GM18858 (cell line): ENCODE results near the gene MS4A6A.
A peak's percentile ranks its signal among the peaks of the same experiment; 100 is the strongest.
"Not testable (repeated sequence)": the region's sequence is repeated elsewhere in the genome, so short reads cannot be mapped to it uniquely, and the experiment has no call there.

Experiments
- ATAC-seq: cut with Tn5 transposase; IDR thresholded peaks from one replicate; pipeline ENCODE4 v1.9.1; 2021; ENCODE audit not compliant: unreplicated experiment

Gene MS4A6A

GRCh38 chr11:60184824-60185511, 2.1 kb upstream of the MS4A6A start:
- no peak for ATAC-seq

DNA sequence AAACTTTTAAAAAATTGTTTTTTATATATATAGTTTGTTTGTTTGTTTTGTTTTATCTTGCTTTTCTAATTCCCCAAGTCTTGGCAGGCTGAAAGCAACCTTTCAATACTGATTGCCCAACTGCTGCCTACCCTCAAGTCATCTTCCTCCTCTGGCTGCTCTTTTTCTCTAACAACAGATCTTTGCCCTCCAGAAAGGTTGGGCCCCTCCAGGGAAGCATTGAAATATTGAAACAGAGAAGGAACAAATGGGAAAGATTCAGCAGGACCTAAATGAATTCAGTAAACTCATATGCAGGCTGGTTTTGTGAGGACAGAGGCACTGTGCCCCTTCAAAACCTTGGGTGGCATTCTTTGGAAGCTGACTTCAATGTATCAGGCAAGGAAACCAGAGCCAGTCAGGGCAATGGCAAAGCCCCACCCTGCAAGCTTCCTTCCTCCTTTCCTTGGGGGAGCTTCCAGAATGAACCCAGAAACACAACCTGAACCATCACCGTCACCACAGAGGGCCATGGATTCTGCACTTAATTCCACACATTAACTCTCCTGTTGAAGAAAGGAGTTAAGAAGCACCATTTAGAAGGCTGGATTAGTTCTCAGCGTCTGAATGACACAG, 815 bp upstream of the MS4A6A start:
- ATAC-seq, result no peak

- ATAC-seq, result peak; percentile 45
Observed at GRCh38 chr11:60175860-60176275, 7.0 kb downstream of the MS4A6A start.

- ATAC-seq, result no peak
Observed at GRCh38 chr11:60172011-60172410, 10.9 kb downstream of the MS4A6A start.

GRCh38 chr11:60170566-60170965, 12.3 kb downstream of the MS4A6A start:
- ATAC-seq, result no peak

- no peak for ATAC-seq
Observed at GRCh38 chr11:60169264-60169915, 13.5 kb downstream of the MS4A6A start.

- ATAC-seq, result no peak
Observed at GRCh38 chr11:60168306-60168705, 14.6 kb downstream of the MS4A6A start.

GRCh38 chr11:60165951-60166350, 16.9 kb downstream of the MS4A6A start:
- ATAC-seq, result no peak

- no peak for ATAC-seq
Observed at GRCh38 chr11:60165538-60165937, 17.3 kb downstream of the MS4A6A start.

GRCh38 chr11:60164550-60165075, 18.3 kb downstream of the MS4A6A start:
- no peak for ATAC-seq

DNA sequence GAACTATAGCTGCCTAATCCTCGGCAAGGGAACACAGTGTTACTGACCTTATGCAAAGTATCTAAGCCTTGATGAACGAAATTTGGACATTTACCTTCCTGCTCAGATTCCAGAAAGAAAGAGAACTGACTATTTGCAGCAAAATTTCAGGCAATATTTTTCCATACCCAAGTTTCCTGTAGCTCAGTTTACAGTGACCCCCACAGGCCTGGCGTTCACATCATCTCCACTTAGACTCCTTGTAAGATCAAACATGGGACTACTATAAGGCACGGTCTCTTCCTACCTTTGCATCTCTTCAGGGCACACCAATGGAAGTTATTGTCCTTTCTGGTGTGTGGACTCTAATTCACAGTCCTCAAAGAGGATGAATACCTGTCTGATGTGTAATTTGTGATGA, 21.1 kb downstream of the MS4A6A start:
- ATAC-seq, result no peak

DNA sequence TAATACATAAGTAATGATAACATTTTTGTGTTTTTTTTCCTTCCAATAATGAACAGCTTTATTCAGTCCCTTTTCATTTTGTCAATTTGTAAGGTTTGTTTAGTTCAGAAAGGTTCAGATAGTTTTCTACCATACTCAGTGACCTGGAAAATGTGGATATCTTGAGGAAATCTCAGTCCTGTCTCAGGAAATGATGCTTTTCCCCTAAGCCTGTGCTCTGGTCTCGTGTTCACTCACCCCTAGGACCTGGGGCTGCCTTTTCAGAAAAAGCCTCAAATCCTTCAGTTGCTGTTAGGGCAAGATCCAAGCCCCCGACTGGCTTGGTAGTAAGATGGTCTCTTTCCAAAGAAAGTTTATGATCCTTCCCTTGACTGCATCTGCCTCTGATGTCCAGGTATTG, 21.8 kb downstream of the MS4A6A start:
- no peak for ATAC-seq

GRCh38 chr11:60159868-60160267, 23.0 kb downstream of the MS4A6A start:
- no peak for ATAC-seq

DNA sequence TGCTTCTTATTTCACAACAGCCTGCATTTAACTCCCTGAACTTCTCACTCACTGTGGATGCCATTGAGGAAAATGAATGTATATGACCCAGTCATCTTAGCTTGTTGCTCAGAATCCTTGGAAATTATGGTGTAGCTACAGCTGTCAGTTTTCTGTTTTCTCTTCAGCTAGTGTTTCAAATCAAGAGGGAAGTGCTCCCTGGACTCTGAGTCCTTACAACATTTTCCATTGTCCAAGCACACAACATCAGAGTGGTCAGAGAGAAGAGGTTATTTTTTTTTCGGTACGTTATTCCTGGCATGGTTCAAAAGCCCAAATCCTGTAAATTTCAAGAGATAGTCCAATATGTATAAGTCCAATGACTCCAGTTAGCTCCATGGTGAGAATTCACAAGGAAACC, 23.6 kb downstream of the MS4A6A start:
- ATAC-seq, result no peak

DNA sequence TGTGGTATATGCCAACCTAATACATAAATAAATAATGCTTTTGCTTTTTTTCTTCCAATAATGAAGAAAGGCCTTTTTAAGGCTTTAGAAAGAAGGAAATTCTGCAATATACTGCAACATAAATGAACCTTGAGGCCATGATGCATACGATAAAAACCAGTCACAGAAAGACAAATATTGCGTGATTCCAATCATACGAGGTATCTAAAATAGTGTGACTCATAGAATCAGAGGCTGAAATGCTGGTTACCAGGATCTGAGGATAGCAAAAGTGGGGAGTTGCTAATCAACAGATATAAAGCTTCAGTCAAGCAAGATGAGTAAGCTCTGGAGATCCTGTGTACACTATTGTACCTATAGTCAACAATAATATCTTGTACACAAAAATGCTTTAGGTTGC, 24.2 kb downstream of the MS4A6A start:
- no peak for ATAC-seq

- ATAC-seq, result no peak
Observed at GRCh38 chr11:60155931-60156330, 27.0 kb downstream of the MS4A6A start.

DNA sequence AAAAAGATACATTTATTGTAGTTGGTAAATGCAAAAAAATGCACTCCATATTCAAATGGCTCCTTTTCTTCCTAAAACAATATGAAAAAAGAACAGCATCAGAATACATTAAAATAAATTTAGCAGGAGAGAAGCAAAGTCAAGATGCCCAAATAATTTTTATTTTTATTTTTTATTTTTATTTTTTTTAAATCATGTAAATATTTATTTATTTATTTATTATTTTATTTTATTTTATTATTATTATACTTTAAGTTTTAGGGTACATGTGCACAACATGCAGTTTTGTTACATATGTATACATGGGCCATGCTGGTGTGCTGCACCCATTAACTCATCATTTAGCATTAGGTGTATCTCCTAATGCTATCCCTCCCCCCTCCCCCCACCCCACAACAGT, 30.2 kb downstream of the MS4A6A start:
- ATAC-seq, result not testable (repeated sequence)

DNA sequence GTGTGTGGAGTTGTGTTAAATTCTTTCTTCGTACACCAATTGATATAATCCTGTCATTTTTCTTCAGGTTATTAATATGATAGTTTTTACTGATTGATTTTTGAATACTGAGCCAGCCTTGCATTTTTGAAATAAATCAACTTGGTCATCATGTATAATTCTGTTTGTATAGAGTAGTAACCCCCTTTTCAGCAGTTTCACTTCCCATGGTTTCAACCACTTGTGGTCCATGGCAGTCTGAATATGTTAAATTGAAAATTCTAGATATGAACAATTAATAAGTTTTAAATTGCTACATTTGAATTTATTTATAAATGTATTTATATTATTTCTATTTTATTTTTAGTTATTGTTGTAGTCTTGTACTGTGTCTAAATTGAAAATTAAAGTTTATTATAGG, 32.6 kb downstream of the MS4A6A start:
- ATAC-seq, result no peak

- ATAC-seq, result no peak
Observed at GRCh38 chr11:60145677-60146076, 37.2 kb downstream of the MS4A6A start.

- ATAC-seq, result no peak
Observed at GRCh38 chr11:60143768-60144167, 39.1 kb downstream of the MS4A6A start.

DNA sequence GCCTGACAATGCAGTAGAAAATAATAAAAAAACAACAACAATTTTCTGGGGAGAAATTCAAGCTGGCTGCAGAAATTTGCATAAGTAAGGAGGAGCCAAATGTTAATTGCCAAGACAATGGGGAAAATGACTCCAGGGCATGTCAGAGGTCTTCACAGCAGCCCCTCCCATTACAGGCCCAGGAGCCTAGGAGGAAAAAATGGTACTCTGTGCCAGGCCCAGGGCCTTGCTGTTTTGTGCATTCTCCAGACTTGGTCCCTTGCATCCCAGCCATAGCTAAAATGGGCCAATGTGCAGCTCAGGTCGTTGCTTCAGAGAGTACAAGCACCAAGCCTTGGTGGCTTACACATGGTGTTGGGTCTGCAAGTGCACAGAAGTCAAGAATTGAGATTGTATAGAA, 49.0 kb downstream of the MS4A6A start:
- no peak for ATAC-seq

- no peak for ATAC-seq
Observed at GRCh38 chr11:60131912-60132311, 51.0 kb downstream of the MS4A6A start.
